ENCODE measurements around the gene MS4A6E.

GRCh38 chr11:60292145-60292544, 34.9 kb upstream of the MS4A6E start:
- no peak for TF ChIP-seq POLR2A (IDR thresholded peaks at IDR 0.05; ENCODE audit: extremely low read depth, insufficient read length)
- no peak for TF ChIP-seq CTCF (IDR thresholded peaks at IDR 0.05; ENCODE audit: low read depth, low read length)
- TF ChIP-seq MAX (IDR thresholded peaks at IDR 0.05; ENCODE audit: low read depth, low read length), result no peak
- no peak for TF ChIP-seq MYC (IDR thresholded peaks at IDR 0.05; ENCODE audit: low read depth, low read length)

Data from NB4 (cell line).